ENCODE data around the gene PSME3IP1. TPM values are rescaled to one million over a fixed set of nuclear protein-coding genes. Genes with fewer than 3 reads are reported as not detected.

PSME3IP1 gene
- total RNA-seq, 1 donor from 2014 or later, result 102 TPM

GRCh38 chr16:57166451-57166850 is 19.4 kb downstream of the PSME3IP1 start:
- H3K9me3 Mint-ChIP-seq, result no peaks in the 10 kb centered on the region
- no peaks in the 10 kb centered on the region for H3K27me3 Mint-ChIP-seq (ENCODE audit: low read depth)
- no peak for DNase-seq (ENCODE audit: low read depth, low spot score)
- peaks cover 14% of the 10 kb centered on the region for H3K36me3 Mint-ChIP-seq (ENCODE audit: low read depth)
- no peak for TF ChIP-seq CTCF (conservative IDR thresholded peaks at IDR 0.05)
- no peak overlapping the region for H3K4me3 Mint-ChIP-seq
- H3K4me1 Mint-ChIP-seq, result peaks cover 16% of the 10 kb centered on the region
- H3K27ac Mint-ChIP-seq (ENCODE audit: unreplicated experiment), result peak overlapping the region; percentile 58

- H3K4me3 Mint-ChIP-seq, result no peak overlapping the region
- peaks cover 9% of the 10 kb centered on the region for H3K36me3 Mint-ChIP-seq (ENCODE audit: low read depth)
- no peak for TF ChIP-seq CTCF (conservative IDR thresholded peaks at IDR 0.05)
- H3K4me1 Mint-ChIP-seq, result peaks cover 16% of the 10 kb centered on the region
- no peak for DNase-seq (ENCODE audit: low read depth, low spot score)
- H3K9me3 Mint-ChIP-seq, result no peaks in the 10 kb centered on the region
- no peaks in the 10 kb centered on the region for H3K27me3 Mint-ChIP-seq (ENCODE audit: low read depth)
- no peak overlapping the region for H3K27ac Mint-ChIP-seq (ENCODE audit: unreplicated experiment)
Observed at GRCh38 chr16:57165938-57166337, 19.9 kb downstream of the PSME3IP1 start.

GRCh38 chr16:57165483-57165882 is 20.4 kb downstream of the PSME3IP1 start:
- Mint-ChIP-seq H3K27me3 (ENCODE audit: low read depth) (no peaks in the 10 kb centered on the region), H3K4me1 (peaks cover 16% of the 10 kb centered on the region), H3K36me3 (ENCODE audit: low read depth) (peaks cover 11% of the 10 kb centered on the region)

GRCh38 chr16:57163842-57164241 is 22.0 kb downstream of the PSME3IP1 start:
- H3K4me1 Mint-ChIP-seq, result peaks cover 5% of the 10 kb centered on the region
- H3K36me3 Mint-ChIP-seq (ENCODE audit: low read depth), result peaks cover 19% of the 10 kb centered on the region
- no peak for TF ChIP-seq CTCF (conservative IDR thresholded peaks at IDR 0.05)
- no peak overlapping the region for H3K4me3 Mint-ChIP-seq
- no peak overlapping the region for H3K27ac Mint-ChIP-seq (ENCODE audit: unreplicated experiment)
- H3K9me3 Mint-ChIP-seq, result no peaks in the 10 kb centered on the region
- H3K27me3 Mint-ChIP-seq (ENCODE audit: low read depth), result no peaks in the 10 kb centered on the region
- no peak for DNase-seq (ENCODE audit: low read depth, low spot score)

More at GRCh38 chr16:57165483-57165882, 20.4 kb downstream of the PSME3IP1 start:
- Mint-ChIP-seq H3K27ac (ENCODE audit: unreplicated experiment) (no peak overlapping the region), H3K9me3 (no peaks in the 10 kb centered on the region), H3K4me3 (no peak overlapping the region)
- DNase-seq (ENCODE audit: low read depth, low spot score), result no peak
- TF ChIP-seq CTCF (conservative IDR thresholded peaks at IDR 0.05), result no peak

- Mint-ChIP-seq H3K27ac (ENCODE audit: unreplicated experiment) (no peak overlapping the region), H3K4me1 (no peaks in the 10 kb centered on the region), H3K4me3 (no peak overlapping the region), H3K27me3 (ENCODE audit: low read depth) (no peaks in the 10 kb centered on the region), H3K9me3 (no peaks in the 10 kb centered on the region), H3K36me3 (ENCODE audit: low read depth) (peaks cover 22% of the 10 kb centered on the region)
- TF ChIP-seq CTCF (conservative IDR thresholded peaks at IDR 0.05), result no peak
- DNase-seq (ENCODE audit: low read depth, low spot score), result no peak
Observed at GRCh38 chr16:57159447-57159846, 26.4 kb downstream of the PSME3IP1 start.

GRCh38 chr16:57157533-57157932 is 28.3 kb downstream of the PSME3IP1 start:
- Mint-ChIP-seq H3K9me3 (no peaks in the 10 kb centered on the region), H3K4me3 (no peak overlapping the region), H3K27ac (ENCODE audit: unreplicated experiment) (no peak overlapping the region), H3K36me3 (ENCODE audit: low read depth) (peaks cover 23% of the 10 kb centered on the region), H3K4me1 (no peaks in the 10 kb centered on the region), H3K27me3 (ENCODE audit: low read depth) (no peaks in the 10 kb centered on the region)
- no peak for TF ChIP-seq CTCF (conservative IDR thresholded peaks at IDR 0.05)
- DNase-seq (ENCODE audit: low read depth, low spot score), result no peak

Measured in neural crest cell (in vitro differentiated cells).